H1 (cell line): ENCODE measurements around the gene DPP8. TPM values are rescaled to one million over a fixed set of nuclear protein-coding genes. Genes with fewer than 3 reads are reported as not detected.

ENCODE experiments used
- ATF3 ChIP-seq: IDR thresholded peaks from 2 replicates; pipeline ENCODE4 v1.6.1; 2011; ENCODE audit warnings: low read depth, mild to moderate bottlenecking, low read length; ENCODE audit not compliant: insufficient read depth
- BCL11A ChIP-seq, 2 experiments: IDR thresholded peaks; one replicate each; pipeline ENCODE4 v1.6.1; 2011; ENCODE audit warnings: low read depth in 2 of 2, low read length in 2 of 2, mild to moderate bottlenecking in 2 of 2
- RBBP5 ChIP-seq: IDR thresholded peaks from 2 replicates; pipeline ENCODE4 v1.7.1; 2012; ENCODE audit warnings: low read depth, mild to moderate bottlenecking, inconsistent platforms, low read length, moderate library complexity, borderline replicate concordance
- SRF ChIP-seq: IDR thresholded peaks from 2 replicates; pipeline ENCODE4 v1.6.1; 2011; ENCODE audit warnings: mild to moderate bottlenecking, low read depth, low read length, moderate library complexity
- TEAD4 ChIP-seq: IDR thresholded peaks from 2 replicates; pipeline ENCODE4 v1.6.1; 2012; ENCODE audit warnings: low read depth, low read length, inconsistent platforms, mixed read lengths
- polyA plus RNA-seq, 7 experiments: library from polyadenylated mRNA; depleted of rRNA in 3 of 7; stranded (reverse) in 5 of 7; unstranded in 2 of 7; fragments of >200 nt in 5 of 7; fragments of 200-250 nt in 2 of 7; gene quantifications; 1 replicate in 5 of 7; 2 replicates in 1 of 7; 4 replicates in 1 of 7; pipeline versions ENCODE4 v1.2.1 to v1.2.3, GENCODE V29; 2011 to 2013; ENCODE audit warnings: missing spikeins in 2 of 7, mixed read lengths in 2 of 7
- total RNA-seq: library from RNA; stranded (reverse); fragmentation: NEBNext Ultra II Directional; extraction: Animal tissue kit (Norgen Biotek cat#: 25700); gene quantifications from 2 replicates; pipeline ENCODE4 v1.2.1, GENCODE V29; 2021

Gene DPP8
- total and polyA plus RNA-seq, 2 of the 8 experiments (the other 6 are each of a cell fraction or from before 2014, with no cell fraction given): 9.9 to 26.0 TPM

DNA sequence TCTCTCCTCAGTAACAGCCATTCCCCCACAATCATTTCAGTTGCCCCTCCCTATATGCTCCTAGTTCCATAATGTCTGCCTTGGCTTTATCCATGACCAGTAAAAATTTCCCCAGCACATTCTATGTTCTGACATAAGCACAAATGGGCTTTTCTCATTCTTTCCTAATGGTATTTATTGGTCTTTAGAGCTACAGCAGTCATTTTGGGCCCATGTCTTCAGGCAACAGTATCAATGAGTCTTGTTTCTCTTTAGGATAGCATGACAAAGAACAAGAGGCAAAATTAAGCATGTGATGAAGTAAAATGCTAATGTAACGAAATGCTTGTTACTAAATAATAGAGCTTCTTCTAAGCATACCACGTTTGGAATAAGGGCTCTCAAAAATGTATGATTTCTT lies 8.2 kb downstream of the DPP8 start (continued):
- TF ChIP-seq ATF3: no peak
- no peak for TF ChIP-seq SRF
- no peak for TF ChIP-seq TEAD4
- no peak for TF ChIP-seq BCL11A (IDR thresholded peaks at IDR 0.05; ENCODE audit: low read depth in 2 of 2, low read length in 2 of 2)
- TF ChIP-seq RBBP5: no peak
